ENCODE results near the gene SARDH. TPM values are rescaled to one million over a fixed set of nuclear protein-coding genes. Genes with fewer than 3 reads are reported as not detected.

Gene SARDH
- total RNA-seq, 4 donors from 2014 or later: 0.39 to 2.9 (median 0.59) TPM

GRCh38 chr9:133759946-133760345, 21.8 kb upstream of the SARDH start:
- intact Hi-C loops (cut with DNase I; ENCODE audit: low total_unique reads) (no loop called here), in situ Hi-C loops (cut with MboI; ENCODE audit: low sequenced_read_pairs in 4 of 4) (no loop called here)
- Histone ChIP-seq H3K36me3 (no peaks in the 10 kb centered on the region), H3K4me3 (no peak overlapping the region), H3K27me3 (peaks cover 0 to 4% (median 4%) of the 10 kb centered on the region in 3 donors), H3K9me3 (no peaks in the 10 kb centered on the region), H3K27ac (no peak overlapping the region), H3K4me1 (no peaks in the 10 kb centered on the region)
- DNase-seq (peak in 1 of 2 donors; percentile 6), ATAC-seq (no peak)
- TF ChIP-seq, protein P1, sequence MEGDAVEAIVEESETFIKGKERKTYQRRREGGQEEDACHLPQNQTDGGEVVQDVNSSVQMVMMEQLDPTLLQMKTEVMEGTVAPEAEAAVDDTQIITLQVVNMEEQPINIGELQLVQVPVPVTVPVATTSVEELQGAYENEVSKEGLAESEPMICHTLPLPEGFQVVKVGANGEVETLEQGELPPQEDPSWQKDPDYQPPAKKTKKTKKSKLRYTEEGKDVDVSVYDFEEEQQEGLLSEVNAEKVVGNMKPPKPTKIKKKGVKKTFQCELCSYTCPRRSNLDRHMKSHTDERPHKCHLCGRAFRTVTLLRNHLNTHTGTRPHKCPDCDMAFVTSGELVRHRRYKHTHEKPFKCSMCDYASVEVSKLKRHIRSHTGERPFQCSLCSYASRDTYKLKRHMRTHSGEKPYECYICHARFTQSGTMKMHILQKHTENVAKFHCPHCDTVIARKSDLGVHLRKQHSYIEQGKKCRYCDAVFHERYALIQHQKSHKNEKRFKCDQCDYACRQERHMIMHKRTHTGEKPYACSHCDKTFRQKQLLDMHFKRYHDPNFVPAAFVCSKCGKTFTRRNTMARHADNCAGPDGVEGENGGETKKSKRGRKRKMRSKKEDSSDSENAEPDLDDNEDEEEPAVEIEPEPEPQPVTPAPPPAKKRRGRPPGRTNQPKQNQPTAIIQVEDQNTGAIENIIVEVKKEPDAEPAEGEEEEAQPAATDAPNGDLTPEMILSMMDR (IDR thresholded peaks at IDR 0.05 in 4 of 5, conservative IDR thresholded peaks at IDR 0.05 in 1 of 5): no peak
- no peak for TF ChIP-seq POLR2A (IDR thresholded peaks at IDR 0.05)

- DNase-seq: peak in 1 of 2 donors; percentile 20
- H3K9me3 ChIP-seq: no peaks in the 10 kb centered on the region
- intact Hi-C loops (cut with DNase I; ENCODE audit: low total_unique reads): no loop called here
- in situ Hi-C loops (cut with MboI; ENCODE audit: low sequenced_read_pairs in 4 of 4): no loop called here
- peak in 1 of 2 donors; percentile 24 for ATAC-seq
- no peak overlapping the region for H3K4me3 ChIP-seq
- no peaks in the 10 kb centered on the region for H3K36me3 ChIP-seq
- no peak for TF ChIP-seq POLR2A (IDR thresholded peaks at IDR 0.05)
- TF ChIP-seq, protein P1 (IDR thresholded peaks at IDR 0.05 in 4 of 5, conservative IDR thresholded peaks at IDR 0.05 in 1 of 5): no peak
- no peaks in the 10 kb centered on the region for H3K4me1 ChIP-seq
- peaks cover 0 to 10% (median 8%) of the 10 kb centered on the region in 3 donors for H3K27me3 ChIP-seq
- no peak overlapping the region for H3K27ac ChIP-seq
Measured at GRCh38 chr9:133759146-133759900, 21.2 kb upstream of the SARDH start.

GRCh38 chr9:133758228-133758627, 20.1 kb upstream of the SARDH start:
- H3K36me3 ChIP-seq: no peaks in the 10 kb centered on the region
- no peak overlapping the region for H3K27ac ChIP-seq
- no peaks in the 10 kb centered on the region for H3K9me3 ChIP-seq
- in situ Hi-C loops (cut with MboI; ENCODE audit: low sequenced_read_pairs in 4 of 4) (no loop called here), intact Hi-C loops (cut with DNase I; ENCODE audit: low total_unique reads) (no loop called here)
- TF ChIP-seq POLR2A (IDR thresholded peaks at IDR 0.05): no peak
- H3K4me3 ChIP-seq: no peak overlapping the region
- DNase-seq (peak in 1 of 2 donors; percentile 4), ATAC-seq (no peak)
- H3K4me1 ChIP-seq: no peaks in the 10 kb centered on the region
- H3K27me3 ChIP-seq: peaks cover 0 to 11% (median 8%) of the 10 kb centered on the region in 3 donors

- Histone ChIP-seq H3K36me3 (no peaks in the 10 kb centered on the region), H3K4me1 (no peaks in the 10 kb centered on the region), H3K9me3 (no peaks in the 10 kb centered on the region), H3K4me3 (no peak overlapping the region), H3K27me3 (peaks cover 0 to 20% (median 12%) of the 10 kb centered on the region in 3 donors), H3K27ac (no peak overlapping the region)
- in situ Hi-C loops (cut with MboI; ENCODE audit: low sequenced_read_pairs in 4 of 4) (no loop called here), intact Hi-C loops (cut with DNase I; ENCODE audit: low total_unique reads) (no loop called here)
- TF ChIP-seq, protein P1 (IDR thresholded peaks at IDR 0.05 in 4 of 5, conservative IDR thresholded peaks at IDR 0.05 in 1 of 5): no peak
- no peak for TF ChIP-seq POLR2A (IDR thresholded peaks at IDR 0.05)
- DNase-seq (no peak), ATAC-seq (no peak)
Measured at GRCh38 chr9:133754688-133755227, 16.6 kb upstream of the SARDH start.

DNA sequence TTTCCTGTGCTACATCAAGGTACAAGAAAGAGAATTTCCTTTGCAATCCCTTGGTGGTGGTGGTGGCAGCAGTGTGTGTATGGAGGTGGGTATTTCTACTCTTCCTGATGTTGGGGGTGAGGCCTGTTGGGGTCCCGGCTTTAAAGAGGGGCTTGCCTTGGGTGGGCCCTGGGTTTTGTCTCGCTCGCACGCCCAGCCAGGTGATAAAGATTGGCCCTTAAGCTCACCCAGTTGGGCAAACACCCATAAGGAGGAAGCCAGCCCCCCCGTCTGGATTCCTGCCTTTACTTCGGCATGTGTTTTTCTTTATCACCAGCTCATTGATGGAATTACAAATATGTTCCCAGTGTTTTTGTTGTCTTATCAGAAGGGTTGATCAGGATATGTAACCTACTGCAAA, 16.0 kb upstream of the SARDH start:
- no peak overlapping the region for H3K27ac ChIP-seq
- TF ChIP-seq, protein P1 (IDR thresholded peaks at IDR 0.05 in 4 of 5, conservative IDR thresholded peaks at IDR 0.05 in 1 of 5): no peak
- H3K27me3 ChIP-seq: peaks cover 0 to 25% (median 14%) of the 10 kb centered on the region in 3 donors
- H3K9me3 ChIP-seq: no peaks in the 10 kb centered on the region
- intact Hi-C loops (cut with DNase I; ENCODE audit: low total_unique reads): no loop called here
- DNase-seq (peak in 1 of 2 donors; percentile 7), ATAC-seq (no peak)
- in situ Hi-C loops (cut with MboI; ENCODE audit: low sequenced_read_pairs in 4 of 4): no loop called here
- no peaks in the 10 kb centered on the region for H3K36me3 ChIP-seq
- no peaks in the 10 kb centered on the region for H3K4me1 ChIP-seq
- H3K4me3 ChIP-seq: no peak overlapping the region
